Gastrocnemius medialis (tissue), 4 donors: ENCODE measurements around the gene SHB.

ENCODE experiments used
- CTCF ChIP-seq, 5 experiments: fragments of 450-650 bp in 3 of 5; fragments of 200-600 bp in 2 of 5; sonication (generic) in 2 of 5; IDR thresholded peaks in 4 of 5; conservative IDR thresholded peaks in 1 of 5; 1 replicate in 4 of 5; 2 replicates in 1 of 5; pipeline ENCODE4 v1.5.1; 2016 to 2019; ENCODE audit warnings: antibody characterized with exemption in 5 of 5, mild to moderate bottlenecking in 3 of 5, moderate library complexity in 3 of 5
- POLR2A ChIP-seq, 2 donors: fragments of 450-650 bp; IDR thresholded peaks; one replicate each; pipeline ENCODE4 v1.6.1; 2017; ENCODE audit warnings: antibody characterized with exemption in 2 of 2, mild to moderate bottlenecking in 2 of 2, moderate library complexity in 2 of 2

DNA sequence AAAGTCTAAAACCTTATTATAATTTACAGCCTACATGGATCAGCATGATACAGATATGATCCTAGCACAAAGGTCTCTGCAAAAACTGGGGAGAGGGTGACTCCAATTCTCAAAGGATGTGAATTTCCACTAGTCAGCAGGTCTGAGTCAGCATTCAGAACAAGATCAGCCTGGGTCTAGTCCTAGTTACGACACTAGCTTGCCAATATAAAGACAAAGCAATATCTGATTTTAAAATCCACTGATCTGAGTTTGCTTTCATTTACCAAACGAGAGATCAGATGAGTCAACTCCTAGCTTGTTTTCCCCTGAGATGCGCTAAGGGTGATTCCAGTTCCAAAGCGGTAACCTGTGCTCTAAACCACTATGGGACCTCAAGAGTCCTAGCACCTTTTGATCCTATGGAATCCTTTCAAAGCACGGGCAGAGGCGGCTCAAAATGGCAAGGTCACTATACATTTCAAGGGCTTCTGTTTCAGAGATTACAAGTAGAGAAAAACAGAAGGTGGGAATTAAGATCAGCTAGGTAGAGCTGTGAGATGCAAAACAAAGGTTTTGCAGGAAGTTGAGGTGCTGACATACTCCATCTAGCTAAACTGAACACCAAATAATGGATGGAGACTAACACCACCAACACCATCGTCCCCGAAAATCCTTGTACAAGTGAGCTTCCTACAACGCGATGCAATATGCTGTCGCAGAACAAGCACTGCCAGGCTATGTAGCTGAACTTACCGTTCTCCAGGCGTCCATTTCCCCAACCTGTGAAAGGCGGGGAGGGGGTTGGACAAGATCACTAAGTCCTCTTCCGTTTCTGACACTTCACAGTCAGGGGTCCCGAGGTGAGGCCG lies 166.0 kb downstream of the SHB start:
- TF ChIP-seq POLR2A (IDR thresholded peaks at IDR 0.05), result no peak
- TF ChIP-seq CTCF (IDR thresholded peaks at IDR 0.05 in 4 of 5, conservative IDR thresholded peaks at IDR 0.05 in 1 of 5), result no peak
